HCT116 (cell line): ENCODE measurements around the gene PNKP. TPM values are rescaled to one million over a fixed set of nuclear protein-coding genes. Genes with fewer than 3 reads are reported as not detected.

Experiments used
- ATAC-seq: fragments of 200-7000 bp; cut with Tn5 transposase; 2 replicates; pipeline ENCODE4 v1.9.1; 2020; ENCODE audit warnings: mild to moderate bottlenecking, moderate library complexity
- BruUV-seq: library from RNA; stranded (reverse); fragments of 400-500 nt; replicated peaks from 2 replicates; lab custom pipeline; 2021; lab: Mats Ljungman, UMichigan
- CTCF ChIA-PET: fragments of 300-600 bp; sonication (Branson Sonifier 250); formaldehyde crosslinking; loops from one replicate; lab custom pipeline; 2021; ENCODE audit warnings: antibody characterized with exemption; lab: Charles Lee
- POLR2A ChIA-PET: fragments of 300-600, 350-600 bp; sonication (Branson Sonifier 250); formaldehyde crosslinking; loops from one replicate; lab custom pipeline; 2021; ENCODE audit warnings: antibody characterized with exemption; lab: Charles Lee
- RAD21 ChIA-PET, 2 experiments: fragments of 300-600 bp; sonication (Branson Sonifier 250); formaldehyde crosslinking; loops; one replicate each; lab custom pipeline; 2023; ENCODE audit warnings: low total read pairs in 2 of 2; ENCODE audit not compliant: uncharacterized antibody in 2 of 2, unreplicated experiment in 2 of 2, low non-redundant PET in 1 of 2; lab: Charles Lee
- DNase-seq: peaks from one replicate; pipeline ENCODE4 v3.0.0-alpha.2; 2010; ENCODE audit warnings: low read depth, low spot score
- H2AFZ ChIP-seq: fragments of 200-600 bp; shearing (Covaris generic), sonication (generic); 2 replicates; pipeline ENCODE4 v1.6.1; 2017; ENCODE audit warnings: low read depth, mixed run types, mixed read lengths, antibody characterized with exemption, low read length; ENCODE audit not compliant: poor library complexity, severe bottlenecking
- H3K27ac ChIP-seq: 2 replicates; pipeline ENCODE4 v1.5.1; 2012; ENCODE audit warnings: low read depth, low read length
- H3K27me3 ChIP-seq: fragments of 200-600 bp; sonication (generic); 2 replicates; pipeline ENCODE4 v1.6.1; 2016; ENCODE audit warnings: mixed run types, low read length, mixed read lengths; ENCODE audit not compliant: insufficient read depth
- H3K36me3 ChIP-seq, 2 experiments: fragments of 200-500 bp in 1 of 2; fragments of 200-600 bp in 1 of 2; sonication (Bioruptor generic) in 1 of 2; sonication (generic) in 1 of 2; 2 replicates each; pipeline versions ENCODE4 v1.5.1 to v1.6.1; 2014 to 2016; ENCODE audit warnings: low read length in 2 of 2, inconsistent platforms in 1 of 2, mixed read lengths in 1 of 2, mixed run types in 1 of 2; ENCODE audit not compliant: insufficient read depth in 2 of 2, control insufficient read depth in 1 of 2
- H3K4me1 ChIP-seq, 2 experiments: fragments of 200-600 bp in 1 of 2; sonication (generic) in 1 of 2; 2 replicates each; pipeline versions ENCODE4 v1.5.1 to v1.6.1; 2012 to 2017; ENCODE audit warnings: low read length in 2 of 2, inconsistent platforms in 1 of 2, mild to moderate bottlenecking in 1 of 2, mixed read lengths in 1 of 2, mixed run types in 1 of 2, moderate library complexity in 1 of 2; ENCODE audit not compliant: insufficient read depth in 2 of 2, control insufficient read depth in 1 of 2
- H3K4me2 ChIP-seq: fragments of 200-600 bp; sonication (generic); 2 replicates; pipeline ENCODE4 v1.6.1; 2017; ENCODE audit warnings: mixed run types, low read length, mixed read lengths
- H3K4me3 ChIP-seq, 2 experiments: fragments of 200-600 bp in 1 of 2; sonication (generic) in 1 of 2; replicated peaks in 1 of 2; 2 replicates each; pipeline ENCODE4 v1.5.1; 2011 to 2016; ENCODE audit warnings: low read length in 2 of 2, control low read depth in 1 of 2, low read depth in 1 of 2, mild to moderate bottlenecking in 1 of 2, mixed read lengths in 1 of 2, mixed run types in 1 of 2
- H3K79me2 ChIP-seq: fragments of 200-600 bp; sonication (generic); 2 replicates; pipeline ENCODE4 v1.6.1; 2017; ENCODE audit warnings: mild to moderate bottlenecking, mixed run types, low read length, moderate library complexity, mixed read lengths; ENCODE audit not compliant: insufficient read depth
- H3K9ac ChIP-seq: fragments of 200-600 bp; sonication (generic); 2 replicates; pipeline ENCODE4 v1.6.1; 2016; ENCODE audit warnings: low read length, mixed read lengths
- H3K9me2 ChIP-seq: fragments of 200-600 bp; sonication (generic), shearing (Covaris generic); 2 replicates; pipeline ENCODE4 v1.6.1; 2017; ENCODE audit warnings: mixed run types, mild to moderate bottlenecking, moderate library complexity; ENCODE audit not compliant: insufficient read depth
- H3K9me3 ChIP-seq, 2 experiments: fragments of 200-500 bp in 1 of 2; fragments of 200-600 bp in 1 of 2; sonication (Bioruptor generic) in 1 of 2; sonication (generic) in 1 of 2; 2 replicates each; pipeline ENCODE4 v1.6.1; 2014 to 2017; ENCODE audit warnings: low read length in 2 of 2, mixed read lengths in 2 of 2, inconsistent platforms in 1 of 2, low read depth in 1 of 2, mild to moderate bottlenecking in 1 of 2, mixed run types in 1 of 2, moderate library complexity in 1 of 2; ENCODE audit not compliant: control insufficient read depth in 1 of 2, insufficient read depth in 1 of 2
- H4K20me1 ChIP-seq: fragments of 200-600 bp; sonication (generic), shearing (Covaris generic); 2 replicates; pipeline ENCODE4 v1.6.1; 2017; ENCODE audit warnings: mixed run types, mild to moderate bottlenecking, moderate library complexity; ENCODE audit not compliant: insufficient read depth
- ATF3 ChIP-seq: IDR thresholded peaks from 2 replicates; pipeline ENCODE4 v1.6.1; 2012
- CBX3 ChIP-seq: IDR thresholded peaks from 2 replicates; pipeline ENCODE4 v1.6.1; 2012; ENCODE audit warnings: low read depth
- JUND ChIP-seq: IDR thresholded peaks from 2 replicates; pipeline ENCODE4 v1.6.1; 2012
- MAX ChIP-seq: IDR thresholded peaks from 2 replicates; pipeline ENCODE4 v1.6.1; 2012
- POLR2AphosphoS5 ChIP-seq: IDR thresholded peaks from 2 replicates; pipeline ENCODE4 v1.6.1; 2011; ENCODE audit warnings: mild to moderate bottlenecking, low read depth, low read length, moderate library complexity
- REST ChIP-seq: IDR thresholded peaks from 2 replicates; pipeline ENCODE4 v1.6.1; 2012; ENCODE audit warnings: low read depth
- SIN3A ChIP-seq: IDR thresholded peaks from 2 replicates; pipeline ENCODE4 v1.6.1; 2012; ENCODE audit warnings: low read depth
- TCF7L2 ChIP-seq: IDR thresholded peaks from 2 replicates; pipeline ENCODE4 v1.7.0; 2011; ENCODE audit warnings: borderline replicate concordance, inconsistent platforms; ENCODE audit not compliant: insufficient read depth, insufficient read length; ENCODE audit errors: extremely low read depth
- ZFX ChIP-seq: fragments of 450-650 bp; IDR thresholded peaks from 2 replicates; pipeline ENCODE4 v1.6.1; 2017
- ZNF274 ChIP-seq: fragments of 200-500 bp; sonication (Bioruptor generic); IDR thresholded peaks from 2 replicates; pipeline ENCODE4 v1.6.1; 2014; ENCODE audit warnings: mild to moderate bottlenecking, low read depth, low read length, inconsistent platforms
- intact Hi-C: fragments of 100-400 bp; cut with micrococcal nuclease; formaldehyde crosslinking; loops from 2 replicates; pipeline ENCODE4 v1.10.0; 2022
- total RNA-seq: library from RNA; stranded (reverse); gene quantifications from one replicate; pipeline ENCODE4 v1.2.1, GENCODE V29; 2021; ENCODE audit not compliant: unreplicated experiment
- TF ChIP-seq, protein P1 (sequence below), 3 experiments: fragments of 200-600 bp in 1 of 3; sonication (generic) in 1 of 3; IDR thresholded peaks in 2 of 3; conservative IDR thresholded peaks in 1 of 3; 2 replicates each; pipeline ENCODE4 v1.5.1; 2012 to 2017; ENCODE audit warnings: low read depth in 2 of 3, low read length in 2 of 3, antibody characterized with exemption in 1 of 3, borderline replicate concordance in 1 of 3, control low read depth in 1 of 3, mild to moderate bottlenecking in 1 of 3, mixed read lengths in 1 of 3, mixed run types in 1 of 3, moderate library complexity in 1 of 3; ENCODE audit not compliant: insufficient read depth in 1 of 3

PNKP gene
- total RNA-seq, 1 experiment from 2014 or later: 129 TPM

DNA sequence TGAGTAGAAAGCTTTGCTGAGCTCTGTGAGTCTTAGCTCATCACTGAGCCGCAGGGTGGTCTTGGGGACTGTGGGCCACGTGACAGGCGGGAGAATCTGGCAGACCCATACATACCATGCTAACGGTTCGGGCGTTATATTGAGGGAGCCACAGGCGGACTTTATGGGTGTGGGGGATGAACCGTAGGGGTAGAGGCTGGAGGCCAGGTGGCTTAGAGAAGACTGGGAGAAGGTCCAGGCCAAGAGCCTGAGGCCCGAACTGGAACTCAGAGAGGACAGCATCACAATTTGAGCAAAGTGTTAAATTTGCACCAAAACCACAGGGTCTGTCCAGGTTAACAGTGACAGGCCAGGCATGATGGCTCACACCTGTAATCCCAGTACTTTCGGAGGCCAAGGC, 46.3 kb upstream of the PNKP start:
- Histone ChIP-seq H3K79me2 (peaks cover 94% of the 10 kb centered on the region), H3K4me2 (no peak overlapping the region), H4K20me1 (no peaks in the 10 kb centered on the region), H2AFZ (no peak overlapping the region), H3K9me3 (no peaks in the 10 kb centered on the region), H3K27ac (no peak overlapping the region), H3K9me2 (no peaks in the 10 kb centered on the region), H3K9ac (no peak overlapping the region), H3K27me3 (no peaks in the 10 kb centered on the region), H3K4me3 (no peak overlapping the region), H3K4me1 (no peaks in the 10 kb centered on the region), H3K36me3 (peaks cover 39 to 55% of the 10 kb centered on the region in 2 experiments)
- CTCF ChIA-PET: no interaction called here
- POLR2A ChIA-PET: no interaction called here
- DNase-seq (no peak), ATAC-seq (no peak)
- TF ChIP-seq SIN3A (no peak), JUND (no peak), TCF7L2 (no peak), ZFX (no peak), MAX (no peak), POLR2AphosphoS5 (no peak), ZNF274 (no peak), ATF3 (no peak), CBX3 (no peak), REST (no peak)
- TF ChIP-seq, protein P1, sequence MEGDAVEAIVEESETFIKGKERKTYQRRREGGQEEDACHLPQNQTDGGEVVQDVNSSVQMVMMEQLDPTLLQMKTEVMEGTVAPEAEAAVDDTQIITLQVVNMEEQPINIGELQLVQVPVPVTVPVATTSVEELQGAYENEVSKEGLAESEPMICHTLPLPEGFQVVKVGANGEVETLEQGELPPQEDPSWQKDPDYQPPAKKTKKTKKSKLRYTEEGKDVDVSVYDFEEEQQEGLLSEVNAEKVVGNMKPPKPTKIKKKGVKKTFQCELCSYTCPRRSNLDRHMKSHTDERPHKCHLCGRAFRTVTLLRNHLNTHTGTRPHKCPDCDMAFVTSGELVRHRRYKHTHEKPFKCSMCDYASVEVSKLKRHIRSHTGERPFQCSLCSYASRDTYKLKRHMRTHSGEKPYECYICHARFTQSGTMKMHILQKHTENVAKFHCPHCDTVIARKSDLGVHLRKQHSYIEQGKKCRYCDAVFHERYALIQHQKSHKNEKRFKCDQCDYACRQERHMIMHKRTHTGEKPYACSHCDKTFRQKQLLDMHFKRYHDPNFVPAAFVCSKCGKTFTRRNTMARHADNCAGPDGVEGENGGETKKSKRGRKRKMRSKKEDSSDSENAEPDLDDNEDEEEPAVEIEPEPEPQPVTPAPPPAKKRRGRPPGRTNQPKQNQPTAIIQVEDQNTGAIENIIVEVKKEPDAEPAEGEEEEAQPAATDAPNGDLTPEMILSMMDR (IDR thresholded peaks at IDR 0.05 in 2 of 3, conservative IDR thresholded peaks at IDR 0.05 in 1 of 3; ENCODE audit: borderline replicate concordance in 1 of 3, insufficient read depth in 1 of 3, low read depth in 2 of 3, low read length in 2 of 3): no peak
- BruUV-seq: no TSS peak
- intact Hi-C loops: no loop called here
- RAD21 ChIA-PET: no interaction called here
